HEK293 (cell line): ENCODE results near the gene CTNNBL1.

ENCODE experiments used
- GLI2 ChIP-seq: fragments of 450-650 bp; formaldehyde crosslinking; IDR thresholded peaks from 2 replicates; pipeline ENCODE4; 2017; ENCODE audit warnings: missing biosample characterization, missing genetic modification characterization, low read depth, borderline replicate concordance
- MZF1 ChIP-seq: fragments of 450-650 bp; formaldehyde crosslinking; IDR thresholded peaks from 2 replicates; pipeline ENCODE4 v1.5.1; 2017; ENCODE audit warnings: missing biosample characterization, missing genetic modification characterization, borderline replicate concordance
- SALL2 ChIP-seq: fragments of 450-650 bp; formaldehyde crosslinking; IDR thresholded peaks from 2 replicates; pipeline ENCODE4 v1.5.0; 2017; ENCODE audit warnings: missing biosample characterization, mild to moderate bottlenecking, missing genetic modification characterization, borderline replicate concordance
- YY2 ChIP-seq: fragments of 450-650 bp; formaldehyde crosslinking; IDR thresholded peaks from 2 replicates; pipeline ENCODE4 v1.5.1; 2016; ENCODE audit warnings: missing biosample characterization, missing genetic modification characterization
- ZNF169 ChIP-seq: fragments of 450-650 bp; formaldehyde crosslinking; IDR thresholded peaks from 2 replicates; pipeline ENCODE4 v1.5.1; 2016; ENCODE audit warnings: missing biosample characterization, missing genetic modification characterization
- ZNF266 ChIP-seq: fragments of 450-650 bp; formaldehyde crosslinking; IDR thresholded peaks from 2 replicates; pipeline ENCODE4 v1.5.1; 2016; ENCODE audit warnings: missing biosample characterization, missing genetic modification characterization, low read depth
- ZNF302 ChIP-seq: fragments of 450-650 bp; formaldehyde crosslinking; IDR thresholded peaks from 2 replicates; pipeline ENCODE4 v1.5.1; 2016; ENCODE audit warnings: missing biosample characterization, missing genetic modification characterization, low read depth
- ZNF404 ChIP-seq: fragments of 450-650 bp; formaldehyde crosslinking; IDR thresholded peaks from 2 replicates; pipeline ENCODE4 v1.5.1; 2017; ENCODE audit warnings: missing biosample characterization, missing genetic modification characterization
- ZNF423 ChIP-seq: fragments of 450-650 bp; formaldehyde crosslinking; IDR thresholded peaks from 2 replicates; pipeline ENCODE4 v1.5.1; 2016; ENCODE audit warnings: missing biosample characterization, missing genetic modification characterization
- ZNF510 ChIP-seq: fragments of 450-650 bp; formaldehyde crosslinking; IDR thresholded peaks from 2 replicates; pipeline ENCODE4 v1.5.1; 2018; ENCODE audit warnings: mild to moderate bottlenecking, missing genetic modification characterization, missing biosample characterization; ENCODE audit not compliant: insufficient replicate concordance
- ZNF549 ChIP-seq: fragments of 450-650 bp; IDR thresholded peaks from 2 replicates; pipeline ENCODE4 v1.5.1; 2018; ENCODE audit warnings: missing biosample characterization, missing genetic modification characterization, mild to moderate bottlenecking, inconsistent platforms, moderate library complexity
- ZNF560 ChIP-seq: fragments of 450-650 bp; formaldehyde crosslinking; IDR thresholded peaks from 2 replicates; pipeline ENCODE4 v1.5.1; 2017; ENCODE audit warnings: missing biosample characterization, missing genetic modification characterization, borderline replicate concordance
- ZNF747 ChIP-seq: fragments of 450-650 bp; formaldehyde crosslinking; IDR thresholded peaks from 2 replicates; pipeline ENCODE4 v1.5.1; 2016; ENCODE audit warnings: missing biosample characterization, missing genetic modification characterization
- ZNF776 ChIP-seq: fragments of 450-650 bp; formaldehyde crosslinking; IDR thresholded peaks from 2 replicates; pipeline ENCODE4 v1.5.0; 2017; ENCODE audit warnings: missing biosample characterization, missing genetic modification characterization, borderline replicate concordance
- ZNF830 ChIP-seq: fragments of 450-650 bp; IDR thresholded peaks from 2 replicates; pipeline ENCODE4 v1.5.0; 2018; ENCODE audit warnings: missing biosample characterization, missing genetic modification characterization, low read depth, mild to moderate bottlenecking, moderate library complexity
- TF ChIP-seq, protein P1 (sequence below): fragments of 450-650 bp; formaldehyde crosslinking; IDR thresholded peaks from 2 replicates; pipeline ENCODE4 v1.5.1; 2016; ENCODE audit warnings: missing biosample characterization, missing genetic modification characterization
- TF ChIP-seq, protein P2 (sequence below): fragments of 450-650 bp; formaldehyde crosslinking; IDR thresholded peaks from 2 replicates; pipeline ENCODE4 v1.5.1; 2017; ENCODE audit warnings: missing biosample characterization, missing genetic modification characterization
- TF ChIP-seq, protein P3 (sequence below): fragments of 450-650 bp; formaldehyde crosslinking; optimal IDR thresholded peaks from 2 replicates; pipeline ENCODE3; 2016; ENCODE audit warnings: missing biosample characterization, mild to moderate bottlenecking, missing genetic modification characterization
- TF ChIP-seq, protein P4 (sequence below): fragments of 450-650 bp; formaldehyde crosslinking; IDR thresholded peaks from 2 replicates; pipeline ENCODE4 v1.5.1; 2016; ENCODE audit warnings: missing biosample characterization, missing genetic modification characterization, borderline replicate concordance
- TF ChIP-seq, protein P5 (sequence below): fragments of 450-650 bp; formaldehyde crosslinking; conservative IDR thresholded peaks from 2 replicates; pipeline ENCODE4 v1.5.1; 2016; ENCODE audit warnings: low read depth, missing biosample characterization, missing genetic modification characterization
- TF ChIP-seq, protein P6 (sequence below): fragments of 450-650 bp; formaldehyde crosslinking; IDR thresholded peaks from 2 replicates; pipeline ENCODE4 v1.5.1; 2017; ENCODE audit warnings: missing biosample characterization, missing genetic modification characterization
- TF ChIP-seq, protein P7 (sequence below): fragments of 450-650 bp; formaldehyde crosslinking; IDR thresholded peaks from 2 replicates; pipeline ENCODE4 v1.5.1; 2016; ENCODE audit warnings: missing biosample characterization, missing genetic modification characterization
- TF ChIP-seq, protein P8 (sequence below): fragments of 450-650 bp; formaldehyde crosslinking; IDR thresholded peaks from 2 replicates; pipeline ENCODE4 v1.5.1; 2016; ENCODE audit warnings: missing biosample characterization, missing genetic modification characterization

Gene CTNNBL1

DNA sequence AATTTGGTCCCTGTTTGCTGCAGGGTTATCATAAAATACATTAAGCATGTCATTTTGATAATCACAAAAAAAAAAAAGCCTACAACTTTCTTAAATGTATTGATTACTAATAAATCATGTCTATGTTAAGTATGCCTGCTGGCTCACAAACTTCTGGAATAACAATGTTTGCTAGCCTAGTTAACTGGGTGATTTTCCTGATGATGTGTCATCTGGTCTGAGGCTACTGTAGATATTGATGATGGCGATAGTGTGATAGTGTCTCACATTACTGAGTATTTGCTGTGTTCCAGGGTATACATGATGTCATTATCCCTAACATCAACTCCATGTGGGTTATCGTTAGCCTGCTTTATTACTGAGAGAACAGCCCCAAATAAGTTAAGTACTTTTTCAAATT is 122.9 kb downstream of the CTNNBL1 start (continued):
- TF ChIP-seq, protein P1, sequence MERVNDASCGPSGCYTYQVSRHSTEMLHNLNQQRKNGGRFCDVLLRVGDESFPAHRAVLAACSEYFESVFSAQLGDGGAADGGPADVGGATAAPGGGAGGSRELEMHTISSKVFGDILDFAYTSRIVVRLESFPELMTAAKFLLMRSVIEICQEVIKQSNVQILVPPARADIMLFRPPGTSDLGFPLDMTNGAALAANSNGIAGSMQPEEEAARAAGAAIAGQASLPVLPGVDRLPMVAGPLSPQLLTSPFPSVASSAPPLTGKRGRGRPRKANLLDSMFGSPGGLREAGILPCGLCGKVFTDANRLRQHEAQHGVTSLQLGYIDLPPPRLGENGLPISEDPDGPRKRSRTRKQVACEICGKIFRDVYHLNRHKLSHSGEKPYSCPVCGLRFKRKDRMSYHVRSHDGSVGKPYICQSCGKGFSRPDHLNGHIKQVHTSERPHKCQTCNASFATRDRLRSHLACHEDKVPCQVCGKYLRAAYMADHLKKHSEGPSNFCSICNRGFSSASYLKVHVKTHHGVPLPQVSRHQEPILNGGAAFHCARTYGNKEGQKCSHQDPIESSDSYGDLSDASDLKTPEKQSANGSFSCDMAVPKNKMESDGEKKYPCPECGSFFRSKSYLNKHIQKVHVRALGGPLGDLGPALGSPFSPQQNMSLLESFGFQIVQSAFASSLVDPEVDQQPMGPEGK (tag by site-specific recombination) = no peak
- TF ChIP-seq ZNF830 (tag by site-specific recombination) (no peak), ZNF423 (no peak), YY2 (tag by site-specific recombination) (no peak), ZNF404 (tag by site-specific recombination) (no peak), SALL2 (tag by site-specific recombination) (no peak), MZF1 (no peak), ZNF549 (tag by site-specific recombination) (no peak), GLI2 (no peak), ZNF266 (tag by site-specific recombination) (no peak), ZNF776 (tag by site-specific recombination) (no peak), ZNF302 (tag by site-specific recombination) (no peak), ZNF169 (tag by site-specific recombination) (no peak), ZNF510 (tag by site-specific recombination) (no peak), ZNF560 (tag by site-specific recombination) (no peak), ZNF747 (tag by site-specific recombination) (no peak)
- TF ChIP-seq, protein P2, sequence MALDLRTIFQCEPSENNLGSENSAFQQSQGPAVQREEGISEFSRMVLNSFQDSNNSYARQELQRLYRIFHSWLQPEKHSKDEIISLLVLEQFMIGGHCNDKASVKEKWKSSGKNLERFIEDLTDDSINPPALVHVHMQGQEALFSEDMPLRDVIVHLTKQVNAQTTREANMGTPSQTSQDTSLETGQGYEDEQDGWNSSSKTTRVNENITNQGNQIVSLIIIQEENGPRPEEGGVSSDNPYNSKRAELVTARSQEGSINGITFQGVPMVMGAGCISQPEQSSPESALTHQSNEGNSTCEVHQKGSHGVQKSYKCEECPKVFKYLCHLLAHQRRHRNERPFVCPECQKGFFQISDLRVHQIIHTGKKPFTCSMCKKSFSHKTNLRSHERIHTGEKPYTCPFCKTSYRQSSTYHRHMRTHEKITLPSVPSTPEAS (tag by site-specific recombination) = no peak
- TF ChIP-seq, protein P3, sequence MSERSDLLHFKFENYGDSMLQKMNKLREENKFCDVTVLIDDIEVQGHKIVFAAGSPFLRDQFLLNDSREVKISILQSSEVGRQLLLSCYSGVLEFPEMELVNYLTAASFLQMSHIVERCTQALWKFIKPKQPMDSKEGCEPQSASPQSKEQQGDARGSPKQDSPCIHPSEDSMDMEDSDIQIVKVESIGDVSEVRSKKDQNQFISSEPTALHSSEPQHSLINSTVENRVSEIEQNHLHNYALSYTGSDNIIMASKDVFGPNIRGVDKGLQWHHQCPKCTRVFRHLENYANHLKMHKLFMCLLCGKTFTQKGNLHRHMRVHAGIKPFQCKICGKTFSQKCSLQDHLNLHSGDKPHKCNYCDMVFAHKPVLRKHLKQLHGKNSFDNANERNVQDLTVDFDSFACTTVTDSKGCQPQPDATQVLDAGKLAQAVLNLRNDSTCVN (tag by site-specific recombination) = no peak
- TF ChIP-seq, protein P4, sequence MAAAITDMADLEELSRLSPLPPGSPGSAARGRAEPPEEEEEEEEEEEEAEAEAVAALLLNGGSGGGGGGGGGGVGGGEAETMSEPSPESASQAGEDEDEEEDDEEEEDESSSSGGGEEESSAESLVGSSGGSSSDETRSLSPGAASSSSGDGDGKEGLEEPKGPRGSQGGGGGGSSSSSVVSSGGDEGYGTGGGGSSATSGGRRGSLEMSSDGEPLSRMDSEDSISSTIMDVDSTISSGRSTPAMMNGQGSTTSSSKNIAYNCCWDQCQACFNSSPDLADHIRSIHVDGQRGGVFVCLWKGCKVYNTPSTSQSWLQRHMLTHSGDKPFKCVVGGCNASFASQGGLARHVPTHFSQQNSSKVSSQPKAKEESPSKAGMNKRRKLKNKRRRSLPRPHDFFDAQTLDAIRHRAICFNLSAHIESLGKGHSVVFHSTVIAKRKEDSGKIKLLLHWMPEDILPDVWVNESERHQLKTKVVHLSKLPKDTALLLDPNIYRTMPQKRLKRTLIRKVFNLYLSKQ (tag by site-specific recombination) = no peak
- TF ChIP-seq, protein P5, sequence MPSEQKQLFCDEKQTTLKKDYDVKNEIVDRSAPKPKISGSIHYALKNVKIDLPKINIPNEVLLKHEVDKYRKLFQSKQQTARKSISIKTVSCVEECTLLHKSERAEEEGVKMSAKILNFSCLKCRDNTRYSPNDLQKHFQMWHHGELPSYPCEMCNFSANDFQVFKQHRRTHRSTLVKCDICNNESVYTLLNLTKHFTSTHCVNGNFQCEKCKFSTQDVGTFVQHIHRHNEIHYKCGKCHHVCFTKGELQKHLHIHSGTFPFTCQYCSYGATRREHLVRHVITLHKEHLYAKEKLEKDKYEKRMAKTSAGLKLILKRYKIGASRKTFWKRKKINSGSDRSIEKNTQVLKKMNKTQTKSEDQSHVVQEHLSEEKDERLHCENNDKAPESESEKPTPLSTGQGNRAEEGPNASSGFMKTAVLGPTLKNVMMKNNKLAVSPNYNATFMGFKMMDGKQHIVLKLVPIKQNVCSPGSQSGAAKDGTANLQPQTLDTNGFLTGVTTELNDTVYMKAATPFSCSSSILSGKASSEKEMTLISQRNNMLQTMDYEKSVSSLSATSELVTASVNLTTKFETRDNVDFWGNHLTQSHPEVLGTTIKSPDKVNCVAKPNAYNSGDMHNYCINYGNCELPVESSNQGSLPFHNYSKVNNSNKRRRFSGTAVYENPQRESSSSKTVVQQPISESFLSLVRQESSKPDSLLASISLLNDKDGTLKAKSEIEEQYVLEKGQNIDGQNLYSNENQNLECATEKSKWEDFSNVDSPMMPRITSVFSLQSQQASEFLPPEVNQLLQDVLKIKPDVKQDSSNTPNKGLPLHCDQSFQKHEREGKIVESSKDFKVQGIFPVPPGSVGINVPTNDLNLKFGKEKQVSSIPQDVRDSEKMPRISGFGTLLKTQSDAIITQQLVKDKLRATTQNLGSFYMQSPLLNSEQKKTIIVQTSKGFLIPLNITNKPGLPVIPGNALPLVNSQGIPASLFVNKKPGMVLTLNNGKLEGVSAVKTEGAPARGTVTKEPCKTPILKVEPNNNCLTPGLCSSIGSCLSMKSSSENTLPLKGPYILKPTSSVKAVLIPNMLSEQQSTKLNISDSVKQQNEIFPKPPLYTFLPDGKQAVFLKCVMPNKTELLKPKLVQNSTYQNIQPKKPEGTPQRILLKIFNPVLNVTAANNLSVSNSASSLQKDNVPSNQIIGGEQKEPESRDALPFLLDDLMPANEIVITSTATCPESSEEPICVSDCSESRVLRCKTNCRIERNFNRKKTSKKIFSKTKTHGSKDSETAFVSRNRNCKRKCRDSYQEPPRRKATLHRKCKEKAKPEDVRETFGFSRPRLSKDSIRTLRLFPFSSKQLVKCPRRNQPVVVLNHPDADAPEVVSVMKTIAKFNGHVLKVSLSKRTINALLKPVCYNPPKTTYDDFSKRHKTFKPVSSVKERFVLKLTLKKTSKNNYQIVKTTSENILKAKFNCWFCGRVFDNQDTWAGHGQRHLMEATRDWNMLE = no peak
- TF ChIP-seq, protein P6, sequence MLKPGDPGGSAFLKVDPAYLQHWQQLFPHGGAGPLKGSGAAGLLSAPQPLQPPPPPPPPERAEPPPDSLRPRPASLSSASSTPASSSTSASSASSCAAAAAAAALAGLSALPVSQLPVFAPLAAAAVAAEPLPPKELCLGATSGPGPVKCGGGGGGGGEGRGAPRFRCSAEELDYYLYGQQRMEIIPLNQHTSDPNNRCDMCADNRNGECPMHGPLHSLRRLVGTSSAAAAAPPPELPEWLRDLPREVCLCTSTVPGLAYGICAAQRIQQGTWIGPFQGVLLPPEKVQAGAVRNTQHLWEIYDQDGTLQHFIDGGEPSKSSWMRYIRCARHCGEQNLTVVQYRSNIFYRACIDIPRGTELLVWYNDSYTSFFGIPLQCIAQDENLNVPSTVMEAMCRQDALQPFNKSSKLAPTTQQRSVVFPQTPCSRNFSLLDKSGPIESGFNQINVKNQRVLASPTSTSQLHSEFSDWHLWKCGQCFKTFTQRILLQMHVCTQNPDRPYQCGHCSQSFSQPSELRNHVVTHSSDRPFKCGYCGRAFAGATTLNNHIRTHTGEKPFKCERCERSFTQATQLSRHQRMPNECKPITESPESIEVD (tag by site-specific recombination) = peak; percentile 57; the same call in 1 of the 2 replicates
- TF ChIP-seq, protein P7, sequence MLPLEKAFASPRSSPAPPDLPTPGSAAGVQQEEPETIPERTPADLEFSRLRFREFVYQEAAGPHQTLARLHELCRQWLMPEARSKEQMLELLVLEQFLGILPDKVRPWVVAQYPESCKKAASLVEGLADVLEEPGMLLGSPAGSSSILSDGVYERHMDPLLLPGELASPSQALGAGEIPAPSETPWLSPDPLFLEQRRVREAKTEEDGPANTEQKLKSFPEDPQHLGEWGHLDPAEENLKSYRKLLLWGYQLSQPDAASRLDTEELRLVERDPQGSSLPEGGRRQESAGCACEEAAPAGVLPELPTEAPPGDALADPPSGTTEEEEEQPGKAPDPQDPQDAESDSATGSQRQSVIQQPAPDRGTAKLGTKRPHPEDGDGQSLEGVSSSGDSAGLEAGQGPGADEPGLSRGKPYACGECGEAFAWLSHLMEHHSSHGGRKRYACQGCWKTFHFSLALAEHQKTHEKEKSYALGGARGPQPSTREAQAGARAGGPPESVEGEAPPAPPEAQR = no peak
- TF ChIP-seq, protein P8, sequence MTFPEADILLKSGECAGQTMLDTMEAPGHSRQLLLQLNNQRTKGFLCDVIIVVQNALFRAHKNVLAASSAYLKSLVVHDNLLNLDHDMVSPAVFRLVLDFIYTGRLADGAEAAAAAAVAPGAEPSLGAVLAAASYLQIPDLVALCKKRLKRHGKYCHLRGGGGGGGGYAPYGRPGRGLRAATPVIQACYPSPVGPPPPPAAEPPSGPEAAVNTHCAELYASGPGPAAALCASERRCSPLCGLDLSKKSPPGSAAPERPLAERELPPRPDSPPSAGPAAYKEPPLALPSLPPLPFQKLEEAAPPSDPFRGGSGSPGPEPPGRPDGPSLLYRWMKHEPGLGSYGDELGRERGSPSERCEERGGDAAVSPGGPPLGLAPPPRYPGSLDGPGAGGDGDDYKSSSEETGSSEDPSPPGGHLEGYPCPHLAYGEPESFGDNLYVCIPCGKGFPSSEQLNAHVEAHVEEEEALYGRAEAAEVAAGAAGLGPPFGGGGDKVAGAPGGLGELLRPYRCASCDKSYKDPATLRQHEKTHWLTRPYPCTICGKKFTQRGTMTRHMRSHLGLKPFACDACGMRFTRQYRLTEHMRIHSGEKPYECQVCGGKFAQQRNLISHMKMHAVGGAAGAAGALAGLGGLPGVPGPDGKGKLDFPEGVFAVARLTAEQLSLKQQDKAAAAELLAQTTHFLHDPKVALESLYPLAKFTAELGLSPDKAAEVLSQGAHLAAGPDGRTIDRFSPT (tag by site-specific recombination) = no peak
